Upper lobe of left lung (tissue), 4 donors: ENCODE measurements around the gene PARK7.

ENCODE experiments used
- CTCF ChIP-seq, 6 experiments: fragments of 450-650 bp in 4 of 6; fragments of 200-600 bp in 2 of 6; sonication (generic) in 2 of 6; IDR thresholded peaks; one replicate each; pipeline ENCODE4 v1.5.1; 2016 to 2019; ENCODE audit warnings: antibody characterized with exemption in 6 of 6
- EP300 ChIP-seq, 4 donors: sonication (generic); formaldehyde crosslinking; IDR thresholded peaks; one replicate each; pipeline ENCODE4 v1.5.1; 2017; ENCODE audit warnings: antibody characterized with exemption in 4 of 4, control low read depth in 2 of 4
- POLR2A ChIP-seq, 4 donors: fragments of 450-650 bp; IDR thresholded peaks; one replicate each; pipeline ENCODE4 v1.5.1; 2016 to 2017; ENCODE audit warnings: antibody characterized with exemption in 4 of 4, mild to moderate bottlenecking in 2 of 4
- POLR2AphosphoS5 ChIP-seq, 2 donors: sonication (generic); formaldehyde crosslinking; IDR thresholded peaks; one replicate each; pipeline ENCODE4 v1.5.1; 2017; ENCODE audit warnings: antibody characterized with exemption in 2 of 2

DNA sequence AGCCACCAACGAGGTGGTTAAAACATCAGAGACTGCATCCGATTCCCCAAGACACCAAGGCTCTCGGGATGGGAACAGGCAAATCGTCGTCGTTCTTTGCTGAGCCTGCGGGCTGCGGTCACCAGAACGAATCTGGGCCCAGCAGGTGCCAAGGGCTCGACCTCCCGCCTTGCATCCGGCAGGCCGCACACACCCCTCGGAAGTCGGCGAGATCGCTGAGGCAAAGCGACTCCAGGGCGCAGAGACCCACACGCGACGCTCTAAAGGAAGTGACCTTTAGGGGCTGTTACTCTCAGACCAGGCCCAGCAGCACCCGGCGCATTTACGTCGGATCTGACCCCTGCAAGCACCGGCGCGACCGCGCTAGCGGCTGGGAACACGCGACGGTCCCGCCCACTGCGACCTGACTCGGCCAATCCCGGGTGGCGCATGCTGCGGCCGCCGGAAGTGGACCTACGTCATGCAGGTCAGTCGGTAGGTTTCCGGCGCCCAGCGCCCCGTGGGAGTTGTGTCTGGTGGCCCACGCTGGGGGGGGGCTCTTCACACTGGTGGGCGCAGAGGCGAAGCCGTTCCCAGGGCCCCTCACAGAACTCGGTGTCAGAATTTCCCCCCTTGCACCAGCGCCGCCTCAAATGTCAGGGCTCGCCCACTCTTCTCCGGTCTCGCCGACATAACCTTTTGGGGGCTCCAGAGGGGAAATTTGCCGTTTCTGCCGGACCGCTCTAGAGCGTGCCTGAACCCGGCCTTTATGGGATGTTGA lies 7.5 kb upstream of the PARK7 start:
- TF ChIP-seq POLR2AphosphoS5 (IDR thresholded peaks at IDR 0.05) (peak; percentile 89 to 92), CTCF (IDR thresholded peaks at IDR 0.05) (peak in 4 of 6 experiments; percentile 11 to 22 (median 14)), EP300 (IDR thresholded peaks at IDR 0.05) (no peak), POLR2A (IDR thresholded peaks at IDR 0.05) (peak in 3 of 4 donors; percentile 63 to 92 (median 66))
